OCI-LY3 (cell line): ENCODE data around the gene EFNA3.

Experiments used
- H2AFZ ChIP-seq: fragments of 200-600, 300-600 bp; shearing (Covaris generic); 2 replicates; pipeline ENCODE4 v1.6.0; 2014; ENCODE audit warnings: antibody characterized with exemption, low read depth, low read length
- H3K27ac ChIP-seq: fragments of 200-600, 300-600 bp; sonication (generic); 2 replicates; pipeline ENCODE4 v1.5.1; 2014; ENCODE audit warnings: mild to moderate bottlenecking, low read length, moderate library complexity, mixed read lengths
- H3K27me3 ChIP-seq: fragments of 200-600, 300-600 bp; sonication (generic); 2 replicates; pipeline ENCODE4 v1.6.1; 2014; ENCODE audit warnings: low read depth, low read length, mixed read lengths
- H3K36me3 ChIP-seq: fragments of 200-600, 300-600 bp; sonication (generic); replicated peaks from 2 replicates; pipeline ENCODE3; 2014; ENCODE audit warnings: low read depth, low read length, mixed read lengths
- H3K4me1 ChIP-seq: fragments of 300-600, 200-600 bp; sonication (generic); 2 replicates; pipeline ENCODE4 v1.6.1; 2014; ENCODE audit warnings: low read length, mixed read lengths
- H3K4me2 ChIP-seq: fragments of 200-600, 300-600 bp; sonication (generic); 2 replicates; pipeline ENCODE4 v1.6.1; 2014; ENCODE audit warnings: low read length, mixed read lengths
- H3K4me3 ChIP-seq: fragments of 300-600, 200-600 bp; sonication (generic); 2 replicates; pipeline ENCODE4 v1.5.1; 2014; ENCODE audit warnings: antibody characterized with exemption, mild to moderate bottlenecking, low read length, moderate library complexity
- H3K79me2 ChIP-seq: fragments of 300-600, 200-600 bp; shearing (Covaris generic); 2 replicates; pipeline ENCODE4 v1.6.1; 2014; ENCODE audit warnings: mild to moderate bottlenecking, low read length, mixed read lengths
- H3K9ac ChIP-seq: fragments of 300-600, 200-600 bp; shearing (Covaris generic); 2 replicates; pipeline ENCODE4 v1.6.0; 2014; ENCODE audit warnings: mild to moderate bottlenecking, low read length, moderate library complexity
- H3K9me3 ChIP-seq: fragments of 200-600, 300-600 bp; shearing (Covaris generic); 2 replicates; pipeline ENCODE4 v1.6.1; 2014; ENCODE audit warnings: low read length, mixed read lengths; ENCODE audit not compliant: insufficient read depth
- H4K20me1 ChIP-seq: fragments of 200-600, 300-600 bp; sonication (generic); 2 replicates; pipeline ENCODE4 v1.6.1; 2016; ENCODE audit warnings: low read length, mixed read lengths; ENCODE audit not compliant: insufficient read depth
- CTCF ChIP-seq: fragments of 200-600, 300-600 bp; sonication (generic); IDR thresholded peaks from 2 replicates; pipeline ENCODE4 v1.5.1; 2014; ENCODE audit warnings: antibody characterized with exemption, low read length, low read depth
- EZH2phosphoT487 ChIP-seq: fragments of 200-600 bp; shearing (Covaris generic); IDR thresholded peaks from 2 replicates; pipeline ENCODE4 v1.6.1; 2018; ENCODE audit warnings: antibody characterized with exemption, mixed run types, low read depth

EFNA3 gene

GRCh38 chr1:155073377-155074242, 5.0 kb upstream of the EFNA3 start:
- Histone ChIP-seq H3K36me3 (peaks cover 17% of the 10 kb centered on the region), H3K4me2 (no peak overlapping the region), H2AFZ (no peak overlapping the region), H3K4me3 (no peak overlapping the region), H3K9me3 (no peaks in the 10 kb centered on the region), H4K20me1 (no peaks in the 10 kb centered on the region), H3K27ac (no peak overlapping the region), H3K9ac (no peak overlapping the region), H3K79me2 (no peaks in the 10 kb centered on the region), H3K27me3 (no peaks in the 10 kb centered on the region), H3K4me1 (peaks cover 17% of the 10 kb centered on the region)
- TF ChIP-seq EZH2phosphoT487 (no peak), CTCF (no peak)

- no peak overlapping the region for H3K27ac ChIP-seq
- H4K20me1 ChIP-seq = no peaks in the 10 kb centered on the region
- no peaks in the 10 kb centered on the region for H3K79me2 ChIP-seq
- H2AFZ ChIP-seq = no peak overlapping the region
- H3K4me1 ChIP-seq = peaks cover 26% of the 10 kb centered on the region
- no peak overlapping the region for H3K4me3 ChIP-seq
- no peaks in the 10 kb centered on the region for H3K36me3 ChIP-seq
- H3K27me3 ChIP-seq = peaks cover 14% of the 10 kb centered on the region
- no peak overlapping the region for H3K9ac ChIP-seq
- no peaks in the 10 kb centered on the region for H3K9me3 ChIP-seq
- no peak overlapping the region for H3K4me2 ChIP-seq
- TF ChIP-seq EZH2phosphoT487 (no peak), CTCF (no peak)
These were observed 3.1 kb upstream of the EFNA3 start for GRCh38 chr1:155075535-155075934.

- no peak overlapping the region for H3K27ac ChIP-seq
- H2AFZ ChIP-seq = no peak overlapping the region
- no peaks in the 10 kb centered on the region for H3K36me3 ChIP-seq
- no peak overlapping the region for H3K9ac ChIP-seq
- H3K9me3 ChIP-seq = no peaks in the 10 kb centered on the region
- no peak overlapping the region for H3K4me2 ChIP-seq
- H3K4me1 ChIP-seq = peaks cover 28% of the 10 kb centered on the region
- TF ChIP-seq CTCF = no peak
- TF ChIP-seq EZH2phosphoT487 = no peak
- H3K79me2 ChIP-seq = no peaks in the 10 kb centered on the region
- H4K20me1 ChIP-seq = no peaks in the 10 kb centered on the region
- H3K27me3 ChIP-seq = peaks cover 18% of the 10 kb centered on the region
- no peak overlapping the region for H3K4me3 ChIP-seq
These were observed 2.3 kb upstream of the EFNA3 start for GRCh38 chr1:155076371-155076770.

GRCh38 chr1:155077346-155077745, 1.3 kb upstream of the EFNA3 start:
- Histone ChIP-seq H3K4me1 (peaks cover 25% of the 10 kb centered on the region; the same call in 1 of the 2 replicates), H3K27ac (no peak overlapping the region), H3K9me3 (no peaks in the 10 kb centered on the region), H3K9ac (no peak overlapping the region), H3K4me2 (no peak overlapping the region), H4K20me1 (no peaks in the 10 kb centered on the region), H2AFZ (no peak overlapping the region), H3K4me3 (no peak overlapping the region), H3K27me3 (peaks cover 21% of the 10 kb centered on the region), H3K36me3 (no peaks in the 10 kb centered on the region), H3K79me2 (no peaks in the 10 kb centered on the region)
- TF ChIP-seq EZH2phosphoT487 (no peak), CTCF (no peak)
